Caco-2 (cell line): ENCODE results near the gene WAPL. TPM values are rescaled to one million over a fixed set of nuclear protein-coding genes. Genes with fewer than 3 reads are reported as not detected.
"Not testable (repeated sequence)": the region's sequence is repeated elsewhere in the genome, so short reads cannot be mapped to it uniquely, and the experiment has no call there.

Experiments
- BruUV-seq: library from RNA; stranded (reverse); fragments of 400-500 nt; replicated peaks from 2 replicates; lab custom pipeline; 2021; lab: Mats Ljungman, UMichigan
- CTCF ChIA-PET: fragments of 300-600 bp; sonication (Branson Sonifier 250); formaldehyde crosslinking; loops from one replicate; lab custom pipeline; 2022; ENCODE audit warnings: antibody characterized with exemption; lab: Charles Lee
- POLR2A ChIA-PET: fragments of 300-600 bp; sonication (Branson Sonifier 250); formaldehyde crosslinking; loops from one replicate; lab custom pipeline; 2022; ENCODE audit warnings: antibody characterized with exemption; lab: Charles Lee
- DNase-seq, 2 experiments: peaks; one replicate each; pipeline versions ENCODE4 v3.0.0 to v3.0.0-alpha.2; 2020 to 2022
- H3K27me3 ChIP-seq: replicated peaks from 2 replicates; pipeline ENCODE4 v1.6.0; 2011; ENCODE audit warnings: low read length; ENCODE audit not compliant: control insufficient read depth, insufficient read depth
- H3K36me3 ChIP-seq: 2 replicates; pipeline ENCODE4 v1.5.1; 2011; ENCODE audit warnings: low read length; ENCODE audit not compliant: control insufficient read depth, insufficient read depth
- H3K4me1 ChIP-seq: fragments of 250-450 bp; sonication (Bioruptor Pico); 2 replicates; pipeline ENCODE4 v1.5.1; 2020; ENCODE audit warnings: mild to moderate bottlenecking
- H3K4me3 ChIP-seq: 2 replicates; pipeline ENCODE4 v1.5.1; 2011; ENCODE audit warnings: low read depth, mild to moderate bottlenecking, control low read depth, low read length
- H3K9me3 ChIP-seq: fragments of 250-450 bp; sonication (Bioruptor Pico); 2 replicates; pipeline ENCODE4 v1.5.1; 2020; ENCODE audit warnings: mild to moderate bottlenecking, moderate library complexity
- H3K27ac Mint-ChIP-seq: one replicate; pipeline ENCODE4 v1.8.0; 2022; ENCODE audit warnings: mixed read lengths; ENCODE audit not compliant: unreplicated experiment
- H3K27me3 Mint-ChIP-seq: one replicate; pipeline ENCODE4 v1.8.0; 2022; ENCODE audit warnings: mixed read lengths; ENCODE audit not compliant: insufficient read depth, unreplicated experiment
- H3K36me3 Mint-ChIP-seq: one replicate; pipeline ENCODE4 v1.8.0; 2022; ENCODE audit warnings: mild to moderate bottlenecking, mixed read lengths; ENCODE audit not compliant: insufficient read depth, unreplicated experiment
- H3K4me1 Mint-ChIP-seq: one replicate; pipeline ENCODE4 v1.8.0; 2022; ENCODE audit warnings: low read depth, mixed read lengths; ENCODE audit not compliant: unreplicated experiment
- H3K4me3 Mint-ChIP-seq: one replicate; pipeline ENCODE4 v1.8.0; 2022; ENCODE audit warnings: mild to moderate bottlenecking, moderate library complexity, mixed read lengths; ENCODE audit not compliant: unreplicated experiment
- H3K9me3 Mint-ChIP-seq: one replicate; pipeline ENCODE4 v1.8.0; 2022; ENCODE audit warnings: mixed read lengths; ENCODE audit not compliant: unreplicated experiment
- CTCF ChIP-seq, 2 experiments: fragments of 200-600 bp in 1 of 2; IDR thresholded peaks; 1 replicate in 1 of 2; 2 replicates in 1 of 2; pipeline versions ENCODE4 v1.5.1 to v1.8.0; 2011 to 2022; ENCODE audit warnings: antibody characterized with exemption in 1 of 2, control low read depth in 1 of 2, inconsistent platforms in 1 of 2, low read depth in 1 of 2, low read length in 1 of 2, mild to moderate bottlenecking in 1 of 2, moderate library complexity in 1 of 2; ENCODE audit not compliant: insufficient read depth in 1 of 2, severe bottlenecking in 1 of 2, unreplicated experiment in 1 of 2
- intact Hi-C: fragments of 100-400 bp; cut with micrococcal nuclease; formaldehyde crosslinking; loops from one replicate; pipeline ENCODE4 v1.10.0; 2022; ENCODE audit not compliant: unreplicated experiment
- total RNA-seq: library from RNA; stranded (reverse); gene quantifications from 2 replicates; pipeline ENCODE4 v1.2.3, GENCODE V29; 2022

WAPL gene
- total RNA-seq, 1 experiment from 2014 or later, result 49.2 TPM

DNA sequence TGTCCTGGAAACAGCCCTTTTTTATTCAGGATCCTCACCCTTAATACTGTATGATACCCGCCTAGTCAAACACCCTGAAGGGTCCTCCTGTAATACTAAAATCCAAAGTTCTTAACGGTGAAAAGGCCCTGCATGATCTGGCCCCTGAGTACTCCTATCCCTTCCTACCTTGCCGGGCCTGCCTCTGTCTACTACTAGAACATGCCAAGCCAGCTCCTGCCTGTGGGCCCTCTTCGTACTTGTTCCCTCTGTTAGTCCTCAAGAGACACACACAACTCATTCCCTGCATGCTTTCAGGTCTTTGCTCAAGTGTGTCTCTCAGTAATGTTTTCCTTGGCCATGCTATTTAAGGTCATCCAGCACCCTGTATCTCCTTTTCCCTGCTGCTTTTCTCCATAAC is 5.0 kb upstream of the WAPL start:
- Mint-ChIP-seq H3K36me3 (peaks cover 4% of the 10 kb centered on the region), H3K4me3 (no peak overlapping the region), H3K4me1 (peaks cover 9% of the 10 kb centered on the region), H3K27me3 (no peaks in the 10 kb centered on the region), H3K27ac (no peak overlapping the region), H3K9me3 (no peaks in the 10 kb centered on the region)
- Histone ChIP-seq H3K36me3 (no peaks in the 10 kb centered on the region), H3K27me3 (no peaks in the 10 kb centered on the region), H3K4me1 (peaks cover 5% of the 10 kb centered on the region; the same call in 1 of the 2 replicates), H3K9me3 (no peaks in the 10 kb centered on the region), H3K4me3 (no peak overlapping the region)
- ChIA-PET POLR2A (no interaction called here), CTCF (no interaction called here)
- intact Hi-C loops, result no loop called here
- TF ChIP-seq CTCF (IDR thresholded peaks at IDR 0.05; ENCODE audit: insufficient read depth in 1 of 2, low read depth in 1 of 2, low read length in 1 of 2, severe bottlenecking in 1 of 2, unreplicated experiment in 1 of 2), result no peak
- no peak for DNase-seq
- BruUV-seq, result no TSS peak

DNA sequence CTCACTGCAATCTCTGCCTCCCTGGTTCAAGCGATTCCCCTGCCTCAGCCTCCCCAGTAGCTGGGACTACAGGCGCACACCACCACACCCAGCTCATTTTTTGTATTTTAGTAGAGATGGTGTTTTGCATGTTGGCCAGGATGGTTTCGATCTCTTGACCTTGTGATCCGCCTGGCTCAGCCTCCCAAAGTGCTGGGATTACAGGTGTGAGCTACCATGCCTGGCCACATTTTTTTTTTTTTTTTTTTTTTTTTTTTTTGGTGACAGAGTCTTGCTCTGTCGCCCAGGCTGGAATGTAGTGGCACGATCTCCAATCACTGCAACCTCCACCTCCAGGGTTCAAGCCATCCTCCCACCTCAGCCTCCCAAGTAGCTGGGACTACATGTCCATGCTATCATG is 4.1 kb upstream of the WAPL start:
- H3K27me3 Mint-ChIP-seq, intact Hi-C loops, H3K4me3 ChIP-seq, H3K4me1 ChIP-seq, H3K36me3 ChIP-seq, BruUV-seq, H3K36me3 Mint-ChIP-seq, DNase-seq, H3K4me1 Mint-ChIP-seq, H3K9me3 ChIP-seq, H3K4me3 Mint-ChIP-seq, H3K9me3 Mint-ChIP-seq, H3K27me3 ChIP-seq, POLR2A ChIA-PET, H3K27ac Mint-ChIP-seq: not testable (repeated sequence)
- CTCF ChIA-PET, result interaction anchor here (0.7 kb wide), 1 partner anchor 59 kb away, joined by 5 read pairs; no protein-coding TSS in a partner anchor

DNA sequence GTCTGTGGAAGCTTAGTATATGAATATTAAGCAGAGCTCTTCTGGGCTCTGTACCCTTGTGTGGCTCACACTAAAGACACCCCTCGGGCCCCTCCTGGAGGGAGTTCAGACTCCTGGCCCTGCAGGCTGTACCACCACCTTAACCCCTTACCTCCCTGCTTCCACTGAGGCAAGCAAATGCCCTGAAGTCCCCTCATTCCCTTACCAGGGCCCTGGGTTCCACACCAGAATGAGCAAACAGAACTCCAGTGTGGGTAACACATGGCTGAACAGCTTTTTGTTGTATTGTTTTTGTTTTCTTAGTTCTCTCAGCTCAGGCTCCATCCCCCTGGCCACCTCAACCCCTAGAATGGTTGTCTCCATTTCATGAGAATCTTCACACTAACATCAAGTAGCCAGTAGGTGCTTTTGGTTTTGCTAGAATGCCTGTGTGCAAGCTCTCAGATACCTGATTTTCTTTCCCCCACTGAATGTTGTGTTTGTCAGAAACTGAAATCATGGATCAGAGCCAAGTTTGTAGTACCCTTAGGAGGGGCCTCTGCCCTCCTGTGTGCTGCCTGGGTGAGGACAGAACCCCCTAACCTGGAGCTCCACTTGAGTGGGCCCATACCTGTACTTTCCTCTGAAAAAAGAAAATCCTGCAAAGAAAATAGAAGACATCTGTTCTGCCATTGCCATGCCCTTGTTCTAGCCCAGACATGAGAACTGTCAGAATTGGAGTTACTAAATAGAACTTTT is 2.8 kb upstream of the WAPL start:
- no peak for TF ChIP-seq CTCF (IDR thresholded peaks at IDR 0.05; ENCODE audit: insufficient read depth in 1 of 2, low read depth in 1 of 2, low read length in 1 of 2, severe bottlenecking in 1 of 2, unreplicated experiment in 1 of 2)
- Mint-ChIP-seq H3K27me3 (no peaks in the 10 kb centered on the region), H3K4me3 (no peak overlapping the region), H3K27ac (no peak overlapping the region), H3K4me1 (peaks cover 14% of the 10 kb centered on the region), H3K36me3 (peaks cover 11% of the 10 kb centered on the region), H3K9me3 (no peaks in the 10 kb centered on the region)
- ChIA-PET POLR2A (no interaction called here), CTCF (no interaction called here)
- no TSS peak for BruUV-seq
- no peaks in the 10 kb centered on the region for H3K27me3 ChIP-seq
- H3K36me3 ChIP-seq, result no peaks in the 10 kb centered on the region
- DNase-seq, result no peak
- intact Hi-C loops, result no loop called here
- no peak overlapping the region for H3K4me3 ChIP-seq
- no peaks in the 10 kb centered on the region for H3K9me3 ChIP-seq
- H3K4me1 ChIP-seq, result peaks cover 14% of the 10 kb centered on the region
